Stomach (tissue), 9 donors: ENCODE data around the gene C5orf58. TPM values are rescaled to one million over a fixed set of nuclear protein-coding genes. Genes with fewer than 3 reads are reported as not detected.

Experiments used
- DNase-seq, 2 donors: peaks; one replicate each; pipeline versions ENCODE4 v3.0.0 to v3.0.0-alpha.2; 2013 to 2019
- H3K27ac ChIP-seq, 5 donors: fragments of 200-600 bp in 4 of 5; sonication (generic) in 4 of 5; one replicate each; pipeline ENCODE4 v1.5.1; 2013 to 2019; ENCODE audit warnings: mild to moderate bottlenecking in 1 of 5, moderate library complexity in 1 of 5
- H3K27me3 ChIP-seq, 3 donors: fragments of 200-600 bp; sonication (generic); one replicate each; pipeline ENCODE4 v1.5.1; 2017 to 2019; ENCODE audit warnings: mixed run types in 1 of 3
- H3K36me3 ChIP-seq, 4 donors: fragments of 200-600 bp; sonication (generic); 1 replicate in 3 of 4; 2 replicates in 1 of 4; pipeline ENCODE4 v1.5.1; 2016 to 2019
- H3K4me1 ChIP-seq, 4 donors: fragments of 200-600 bp; sonication (generic); one replicate each; pipeline ENCODE4 v1.5.1; 2016 to 2019
- H3K4me3 ChIP-seq, 4 donors: fragments of 200-600 bp; sonication (generic) in 3 of 4; one replicate each; pipeline ENCODE4 v1.5.1; 2016 to 2019; ENCODE audit warnings: mild to moderate bottlenecking in 1 of 4
- H3K9me3 ChIP-seq, 4 donors: fragments of 200-600 bp; sonication (generic); one replicate each; pipeline ENCODE4 v1.5.1; 2016 to 2019
- CTCF ChIP-seq, 7 experiments: fragments of 450-650 bp in 4 of 7; fragments of 200-600 bp in 3 of 7; sonication (generic) in 3 of 7; IDR thresholded peaks; one replicate each; pipeline ENCODE4 v1.5.1; 2016 to 2019; ENCODE audit warnings: antibody characterized with exemption in 7 of 7, control low read depth in 2 of 7, mild to moderate bottlenecking in 1 of 7
- EP300 ChIP-seq: sonication (generic); formaldehyde crosslinking; IDR thresholded peaks from one replicate; pipeline ENCODE4 v1.6.1; 2017; ENCODE audit warnings: antibody characterized with exemption
- POLR2A ChIP-seq, 4 donors: fragments of 450-650 bp; IDR thresholded peaks; one replicate each; pipeline ENCODE4 v1.6.1; 2016; ENCODE audit warnings: antibody characterized with exemption in 4 of 4, control low read depth in 2 of 4, mild to moderate bottlenecking in 1 of 4, moderate library complexity in 1 of 4
- POLR2AphosphoS5 ChIP-seq, 3 donors: sonication (generic); formaldehyde crosslinking; IDR thresholded peaks; one replicate each; pipeline ENCODE4 v1.6.1; 2016; ENCODE audit warnings: antibody characterized with exemption in 3 of 3
- WGBS, 5 donors: extraction: QIAGEN DNeasy Blood & Tissue Kit in 3 of 5; methylation state at CpG; one replicate each; pipeline versions ENCODE4 v1.1.5 to v1.1.7; 2013 to 2018; 5-methylcytosine and 5-hydroxymethylcytosine counted together
- intact Hi-C: fragments of 100-400 bp; cut with DNase I; formaldehyde crosslinking; loops from one replicate; pipeline ENCODE4 v1.15.1; 2023; ENCODE audit warnings: low total_unique reads
- polyA plus RNA-seq, 3 donors: library from polyadenylated mRNA; stranded (reverse); fragments of 200-250 nt; gene quantifications; one replicate each; pipeline ENCODE4 v1.2.3, GENCODE V29; 2013
- total RNA-seq, 5 donors: library from RNA; depleted of rRNA; stranded (reverse); fragments of >200 nt; gene quantifications; one replicate each; pipeline versions ENCODE4 v1.1.0 to v1.2.3, GENCODE V29; 2014 to 2016
- donor health status: healthy with polysubstance abuse.
- donor health status: Bipolar disorder and iron deficiency.
- donor health status: healthy.

The C5orf58 gene
- total and polyA plus RNA-seq, 8 donors: 0.43 to 4.6 TPM; not detected in 6

- peak; percentile 51 to 70 for DNase-seq
- no peaks in the 10 kb centered on the region for H3K9me3 ChIP-seq
- H3K27ac ChIP-seq: peak overlapping the region in 2 of 5 donors; percentile 26 to 44
Measured at GRCh38 chr5:170273968-170274710, 41.4 kb downstream of the C5orf58 start.

GRCh38 chr5:170275376-170275994 lies 42.7 kb downstream of the C5orf58 start:
- no peak overlapping the region for H3K4me3 ChIP-seq
- intact Hi-C loops: loop anchor here (10.0 kb wide), 1 partner anchor 149 kb away; no protein-coding TSS in a partner anchor
- H3K9me3 ChIP-seq: no peaks in the 10 kb centered on the region
- H3K27ac ChIP-seq: peak overlapping the region in 3 of 5 donors; percentile 31 to 66 (median 47)
- peaks cover 0 to 29% (median 8%) of the 10 kb centered on the region in 4 donors for H3K36me3 ChIP-seq
- no peak for DNase-seq
- peaks cover 13 to 72% (median 30%) of the 10 kb centered on the region in 4 donors for H3K4me1 ChIP-seq
- H3K27me3 ChIP-seq: no peaks in the 10 kb centered on the region
- TF ChIP-seq EP300 (no peak), POLR2AphosphoS5 (IDR thresholded peaks at IDR 0.05) (no peak), CTCF (IDR thresholded peaks at IDR 0.05) (no peak), POLR2A (IDR thresholded peaks at IDR 0.05) (no peak)
- 73 to 81% (median 74%) methylated on average over 6 to 8 of the region's 8 CpGs for WGBS, 5 donors

More at GRCh38 chr5:170273968-170274710, 41.4 kb downstream of the C5orf58 start:
- TF ChIP-seq POLR2AphosphoS5 (IDR thresholded peaks at IDR 0.05): no peak
- TF ChIP-seq CTCF (IDR thresholded peaks at IDR 0.05): peak in 3 of 7 experiments; percentile 9 to 14 (median 13)
- TF ChIP-seq POLR2A (IDR thresholded peaks at IDR 0.05): no peak
- TF ChIP-seq EP300: no peak
- WGBS, 5 donors: 38 to 63% (median 54%) methylated on average over 8 of the region's 8 CpGs
- peaks cover 6 to 68% (median 19%) of the 10 kb centered on the region in 4 donors for H3K4me1 ChIP-seq
- intact Hi-C loops: loop anchor here (10.0 kb wide), 1 partner anchor 151 kb away; no protein-coding TSS in a partner anchor
- no peaks in the 10 kb centered on the region for H3K27me3 ChIP-seq
- no peak overlapping the region for H3K4me3 ChIP-seq
- H3K36me3 ChIP-seq: peaks cover 0 to 32% (median 8%) of the 10 kb centered on the region in 4 donors

- H3K27ac ChIP-seq: peak overlapping the region in 2 of 5 donors; percentile 47 to 66
- intact Hi-C loops: loop anchor here (10.0 kb wide), 1 partner anchor 149 kb away; no protein-coding TSS in a partner anchor
- WGBS, 5 donors: 70 to 93% (median 91%) methylated on average over 2 of the region's 2 CpGs
Measured at GRCh38 chr5:170276140-170276539, 43.4 kb downstream of the C5orf58 start.

More at GRCh38 chr5:170276140-170276539, 43.4 kb downstream of the C5orf58 start:
- H3K27me3 ChIP-seq: no peaks in the 10 kb centered on the region
- DNase-seq: no peak
- no peak overlapping the region for H3K4me3 ChIP-seq
- TF ChIP-seq POLR2A (IDR thresholded peaks at IDR 0.05) (no peak), CTCF (IDR thresholded peaks at IDR 0.05) (no peak), EP300 (no peak), POLR2AphosphoS5 (IDR thresholded peaks at IDR 0.05) (no peak)
- H3K4me1 ChIP-seq: peaks cover 13 to 79% (median 35%) of the 10 kb centered on the region in 4 donors
- H3K36me3 ChIP-seq: peaks cover 0 to 25% (median 8%) of the 10 kb centered on the region in 4 donors
- no peaks in the 10 kb centered on the region for H3K9me3 ChIP-seq
